Panc1 (cell line): ENCODE results near the gene TMEM131. TPM values are rescaled to one million over a fixed set of nuclear protein-coding genes. Genes with fewer than 3 reads are reported as not detected.

Source experiments
- ATAC-seq: fragments of 200-7000 bp; cut with Tn5 transposase; 2 replicates; pipeline ENCODE4 v1.9.1; 2020; ENCODE audit warnings: mild to moderate bottlenecking, moderate library complexity
- BruUV-seq: library from RNA; stranded (reverse); fragments of 400-500 nt; replicated peaks from 2 replicates; lab custom pipeline; 2021; lab: Mats Ljungman, UMichigan
- CTCF ChIA-PET: fragments of 300-600 bp; sonication (Branson Sonifier 250); formaldehyde crosslinking; loops from one replicate; lab custom pipeline; 2022; ENCODE audit warnings: antibody characterized with exemption; lab: Charles Lee
- POLR2A ChIA-PET: fragments of 300-600 bp; sonication (Branson Sonifier 250); formaldehyde crosslinking; loops from one replicate; lab custom pipeline; 2022; ENCODE audit warnings: antibody characterized with exemption; lab: Charles Lee
- DNase-seq: peaks from one replicate; pipeline ENCODE4 v3.0.0-alpha.2; 2010; ENCODE audit warnings: low read depth, low spot score
- H3K27ac ChIP-seq: 2 replicates; pipeline ENCODE4 v1.5.1; 2011; ENCODE audit warnings: mild to moderate bottlenecking, low read length, inconsistent platforms
- H3K27me3 ChIP-seq: fragments of 200-500 bp; sonication (Bioruptor generic); 2 replicates; pipeline ENCODE4 v1.6.0; 2014; ENCODE audit warnings: low read length, inconsistent platforms; ENCODE audit not compliant: control insufficient read depth, insufficient read depth
- H3K36me3 ChIP-seq: fragments of 200-500 bp; sonication (Bioruptor generic); 2 replicates; pipeline ENCODE4 v1.5.1; 2014; ENCODE audit warnings: inconsistent platforms, mild to moderate bottlenecking, low read length, moderate library complexity; ENCODE audit not compliant: control insufficient read depth, insufficient read depth
- H3K4me1 ChIP-seq: 2 replicates; pipeline ENCODE4 v1.5.1; 2011; ENCODE audit warnings: inconsistent platforms, mild to moderate bottlenecking, low read length, moderate library complexity; ENCODE audit not compliant: control insufficient read depth, insufficient read depth
- H3K4me3 ChIP-seq, 2 experiments: 2 replicates each; pipeline ENCODE4 v1.5.1; 2011 to 2012; ENCODE audit warnings: low read depth in 2 of 2, low read length in 2 of 2, mild to moderate bottlenecking in 2 of 2, inconsistent platforms in 1 of 2, moderate library complexity in 1 of 2
- H3K9me3 ChIP-seq: fragments of 200-500 bp; sonication (Bioruptor generic); 2 replicates; pipeline ENCODE4 v1.5.1; 2014; ENCODE audit warnings: low read depth, mild to moderate bottlenecking, inconsistent platforms, low read length, moderate library complexity; ENCODE audit not compliant: control insufficient read depth, insufficient read depth
- POLR2AphosphoS5 ChIP-seq: IDR thresholded peaks from 2 replicates; pipeline ENCODE4 v1.6.1; 2012; ENCODE audit warnings: mild to moderate bottlenecking, low read depth, low read length, moderate library complexity
- SIN3A ChIP-seq: IDR thresholded peaks from 2 replicates; pipeline ENCODE4 v1.6.1; 2012; ENCODE audit warnings: low read depth, mild to moderate bottlenecking, low read length, moderate library complexity, borderline replicate concordance; ENCODE audit not compliant: insufficient read depth
- TCF7L2 ChIP-seq: IDR thresholded peaks from 2 replicates; pipeline ENCODE4 v1.6.1; 2011; ENCODE audit warnings: mild to moderate bottlenecking, low read depth, low read length, inconsistent platforms
- in situ Hi-C: cut with HindIII; loops from 2 replicates; pipeline ENCODE4 v1.10.0; 2016; ENCODE audit warnings: low sequenced_read_pairs, low pct_unique_long_range_greater_than_20kb
- intact Hi-C: fragments of 100-400 bp; cut with micrococcal nuclease; formaldehyde crosslinking; loops from one replicate; pipeline ENCODE4 v1.10.0; 2022; ENCODE audit not compliant: unreplicated experiment
- total RNA-seq: library from RNA; stranded (reverse); gene quantifications from one replicate; pipeline ENCODE4 v1.2.1, GENCODE V29; 2021; ENCODE audit not compliant: unreplicated experiment
- TF ChIP-seq, protein P1 (sequence below): fragments of 450-650 bp; IDR thresholded peaks from 2 replicates; pipeline ENCODE4 v1.5.1; 2017; ENCODE audit warnings: mild to moderate bottlenecking
- TF ChIP-seq, protein P2 (sequence below), 2 experiments: IDR thresholded peaks; 2 replicates each; pipeline ENCODE4 v1.6.1; 2011 to 2012; ENCODE audit warnings: low read depth in 2 of 2, control low read depth in 1 of 2, low read length in 1 of 2, mild to moderate bottlenecking in 1 of 2, moderate library complexity in 1 of 2; ENCODE audit not compliant: insufficient read depth in 1 of 2

TMEM131 gene
- total RNA-seq, 1 experiment from 2014 or later: 43.4 TPM

GRCh38 chr2:97871096-97871780, 124.5 kb downstream of the TMEM131 start:
- POLR2A ChIA-PET: no interaction called here
- DNase-seq (no peak), ATAC-seq (peak; percentile 59)
- Histone ChIP-seq H3K4me3 (no peak overlapping the region), H3K4me1 (peaks cover 34% of the 10 kb centered on the region), H3K9me3 (peaks cover 5% of the 10 kb centered on the region; the same call in 1 of the 2 replicates), H3K27ac (peak overlapping the region; percentile 79), H3K27me3 (no peaks in the 10 kb centered on the region), H3K36me3 (no peaks in the 10 kb centered on the region)
- intact Hi-C loops (no loop called here), in situ Hi-C loops (no loop called here)
- TF ChIP-seq, protein P1, sequence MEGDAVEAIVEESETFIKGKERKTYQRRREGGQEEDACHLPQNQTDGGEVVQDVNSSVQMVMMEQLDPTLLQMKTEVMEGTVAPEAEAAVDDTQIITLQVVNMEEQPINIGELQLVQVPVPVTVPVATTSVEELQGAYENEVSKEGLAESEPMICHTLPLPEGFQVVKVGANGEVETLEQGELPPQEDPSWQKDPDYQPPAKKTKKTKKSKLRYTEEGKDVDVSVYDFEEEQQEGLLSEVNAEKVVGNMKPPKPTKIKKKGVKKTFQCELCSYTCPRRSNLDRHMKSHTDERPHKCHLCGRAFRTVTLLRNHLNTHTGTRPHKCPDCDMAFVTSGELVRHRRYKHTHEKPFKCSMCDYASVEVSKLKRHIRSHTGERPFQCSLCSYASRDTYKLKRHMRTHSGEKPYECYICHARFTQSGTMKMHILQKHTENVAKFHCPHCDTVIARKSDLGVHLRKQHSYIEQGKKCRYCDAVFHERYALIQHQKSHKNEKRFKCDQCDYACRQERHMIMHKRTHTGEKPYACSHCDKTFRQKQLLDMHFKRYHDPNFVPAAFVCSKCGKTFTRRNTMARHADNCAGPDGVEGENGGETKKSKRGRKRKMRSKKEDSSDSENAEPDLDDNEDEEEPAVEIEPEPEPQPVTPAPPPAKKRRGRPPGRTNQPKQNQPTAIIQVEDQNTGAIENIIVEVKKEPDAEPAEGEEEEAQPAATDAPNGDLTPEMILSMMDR: no peak
- TF ChIP-seq TCF7L2 (no peak), POLR2AphosphoS5 (no peak), SIN3A (no peak)
- TF ChIP-seq, protein P2, sequence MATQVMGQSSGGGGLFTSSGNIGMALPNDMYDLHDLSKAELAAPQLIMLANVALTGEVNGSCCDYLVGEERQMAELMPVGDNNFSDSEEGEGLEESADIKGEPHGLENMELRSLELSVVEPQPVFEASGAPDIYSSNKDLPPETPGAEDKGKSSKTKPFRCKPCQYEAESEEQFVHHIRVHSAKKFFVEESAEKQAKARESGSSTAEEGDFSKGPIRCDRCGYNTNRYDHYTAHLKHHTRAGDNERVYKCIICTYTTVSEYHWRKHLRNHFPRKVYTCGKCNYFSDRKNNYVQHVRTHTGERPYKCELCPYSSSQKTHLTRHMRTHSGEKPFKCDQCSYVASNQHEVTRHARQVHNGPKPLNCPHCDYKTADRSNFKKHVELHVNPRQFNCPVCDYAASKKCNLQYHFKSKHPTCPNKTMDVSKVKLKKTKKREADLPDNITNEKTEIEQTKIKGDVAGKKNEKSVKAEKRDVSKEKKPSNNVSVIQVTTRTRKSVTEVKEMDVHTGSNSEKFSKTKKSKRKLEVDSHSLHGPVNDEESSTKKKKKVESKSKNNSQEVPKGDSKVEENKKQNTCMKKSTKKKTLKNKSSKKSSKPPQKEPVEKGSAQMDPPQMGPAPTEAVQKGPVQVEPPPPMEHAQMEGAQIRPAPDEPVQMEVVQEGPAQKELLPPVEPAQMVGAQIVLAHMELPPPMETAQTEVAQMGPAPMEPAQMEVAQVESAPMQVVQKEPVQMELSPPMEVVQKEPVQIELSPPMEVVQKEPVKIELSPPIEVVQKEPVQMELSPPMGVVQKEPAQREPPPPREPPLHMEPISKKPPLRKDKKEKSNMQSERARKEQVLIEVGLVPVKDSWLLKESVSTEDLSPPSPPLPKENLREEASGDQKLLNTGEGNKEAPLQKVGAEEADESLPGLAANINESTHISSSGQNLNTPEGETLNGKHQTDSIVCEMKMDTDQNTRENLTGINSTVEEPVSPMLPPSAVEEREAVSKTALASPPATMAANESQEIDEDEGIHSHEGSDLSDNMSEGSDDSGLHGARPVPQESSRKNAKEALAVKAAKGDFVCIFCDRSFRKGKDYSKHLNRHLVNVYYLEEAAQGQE (IDR thresholded peaks at IDR 0.05; ENCODE audit: insufficient read depth in 1 of 2, low read depth in 2 of 2, low read length in 1 of 2): no peak
- CTCF ChIA-PET: no interaction called here
- no TSS peak for BruUV-seq

DNA sequence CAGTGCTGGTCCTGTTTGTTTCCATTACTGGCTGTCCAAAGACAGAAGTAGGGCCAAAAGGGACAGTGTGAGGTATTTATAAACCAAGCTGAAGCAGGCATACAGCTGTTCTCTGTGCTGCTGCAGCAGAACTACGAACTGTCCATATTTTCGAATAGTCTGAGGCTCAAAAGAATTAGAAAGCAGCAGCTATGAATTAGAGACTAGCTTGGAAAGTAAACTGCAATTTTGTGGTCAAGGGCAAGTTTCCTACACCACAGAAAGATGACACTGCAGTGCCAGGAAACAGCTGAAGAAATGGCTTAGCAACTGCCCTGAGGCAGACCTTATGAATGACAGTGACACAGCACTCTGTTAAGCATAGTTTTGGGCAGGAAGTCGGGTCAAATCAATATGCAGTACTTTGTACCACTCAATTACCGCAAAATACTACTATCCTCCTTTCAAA, 125.3 kb downstream of the TMEM131 start:
- peak overlapping the region in 1 of 2 experiments; percentile 9; a peak in 2 of 4 replicates for H3K4me3 ChIP-seq
- no peaks in the 10 kb centered on the region for H3K27me3 ChIP-seq
- BruUV-seq: no TSS peak
- in situ Hi-C loops (no loop called here), intact Hi-C loops (no loop called here)
- peak overlapping the region; percentile 79 for H3K27ac ChIP-seq
- ATAC-seq: peak; percentile 79
- TF ChIP-seq TCF7L2: no peak
- TF ChIP-seq, protein P1: peak; percentile 18; the same call in 1 of the 2 replicates
- H3K36me3 ChIP-seq: no peaks in the 10 kb centered on the region
- peak; percentile 71 for DNase-seq
- ChIA-PET CTCF (no interaction called here), POLR2A (no interaction called here)
- H3K4me1 ChIP-seq: peaks cover 34% of the 10 kb centered on the region
- H3K9me3 ChIP-seq: peaks cover 5% of the 10 kb centered on the region; the same call in 1 of the 2 replicates
